OCI-M1 (cell line): ENCODE data around the gene SYTL3.

ENCODE experiments used
- DNase-seq: peaks from one replicate; lab custom pipeline; 2025; lab: John Stamatoyannopoulos, UW

The SYTL3 gene

GRCh38 chr6:158793432-158793831, 143.6 kb downstream of the SYTL3 start:
- peak; percentile 75 for DNase-seq

GRCh38 chr6:158795516-158795915, 145.7 kb downstream of the SYTL3 start:
- DNase-seq, result no peak

GRCh38 chr6:158796353-158796752, 146.5 kb downstream of the SYTL3 start:
- no peak for DNase-seq

DNA sequence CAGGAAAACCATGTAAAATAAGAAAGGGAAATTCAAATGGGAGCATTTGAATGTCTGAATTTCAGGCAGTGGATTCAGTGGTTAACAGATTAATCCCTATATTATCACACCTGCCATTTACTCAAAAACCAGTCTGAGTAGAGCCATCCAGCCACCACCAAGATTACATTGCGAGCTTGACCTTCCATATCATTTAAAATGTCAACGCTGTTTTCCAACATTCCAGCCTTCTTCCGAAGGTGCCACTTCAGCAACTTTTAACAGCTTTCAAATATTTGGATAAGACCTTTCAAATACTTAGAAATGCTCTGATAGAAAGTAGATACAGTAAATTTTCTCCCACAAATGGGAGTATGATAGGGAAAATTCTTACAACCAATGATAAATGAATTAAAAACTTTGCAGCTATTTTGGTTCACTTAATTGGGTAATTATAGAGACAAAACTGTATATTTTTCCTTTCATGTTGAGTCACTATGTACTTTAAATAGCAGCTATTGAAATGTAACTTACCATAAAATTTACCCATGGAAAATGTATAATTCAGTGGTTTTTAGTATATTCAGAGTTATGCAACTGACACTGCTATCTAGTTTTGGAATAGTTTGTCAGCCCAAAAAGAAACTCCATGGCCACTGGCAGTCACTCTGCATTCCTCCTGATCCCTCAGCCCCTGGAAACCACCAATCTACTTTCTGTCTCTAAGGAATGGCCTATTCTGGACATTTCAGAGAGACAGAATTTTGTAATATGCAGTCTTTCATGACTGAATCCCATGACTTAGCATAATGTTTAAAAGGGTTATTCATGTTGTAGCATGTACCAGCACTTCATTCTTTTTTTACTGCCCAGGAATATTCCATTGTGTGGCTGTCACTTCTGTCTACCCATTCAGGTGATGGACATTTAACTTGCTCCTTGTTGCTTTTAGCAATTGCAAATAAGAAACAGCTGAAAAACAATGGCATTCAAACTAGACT, 147.8 kb downstream of the SYTL3 start:
- peak; percentile 40 for DNase-seq

DNA sequence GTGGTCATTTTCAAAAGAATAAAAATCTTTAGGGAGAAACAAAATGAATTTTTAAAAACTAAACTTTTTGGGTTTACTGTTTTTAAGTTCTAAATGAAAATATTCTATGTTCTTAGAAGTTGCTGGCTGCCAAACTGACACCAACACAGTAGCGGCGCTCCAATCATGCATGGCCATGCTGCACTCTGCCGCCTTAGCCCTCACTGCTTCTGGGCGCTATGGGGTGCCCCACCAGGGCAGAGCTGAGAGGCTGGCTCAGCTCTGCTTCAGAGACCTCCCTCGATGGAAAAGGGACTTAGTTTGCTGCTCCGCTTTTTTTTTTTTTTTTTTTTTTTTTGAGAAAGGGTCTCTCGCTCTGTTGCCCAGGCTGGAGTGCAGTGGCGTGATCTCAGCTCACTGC, 148.5 kb downstream of the SYTL3 start:
- DNase-seq, result no peak

GRCh38 chr6:158799051-158799792, 149.4 kb downstream of the SYTL3 start:
- peak; percentile 64 for DNase-seq

GRCh38 chr6:158801655-158802294, 151.9 kb downstream of the SYTL3 start:
- no peak for DNase-seq

DNA sequence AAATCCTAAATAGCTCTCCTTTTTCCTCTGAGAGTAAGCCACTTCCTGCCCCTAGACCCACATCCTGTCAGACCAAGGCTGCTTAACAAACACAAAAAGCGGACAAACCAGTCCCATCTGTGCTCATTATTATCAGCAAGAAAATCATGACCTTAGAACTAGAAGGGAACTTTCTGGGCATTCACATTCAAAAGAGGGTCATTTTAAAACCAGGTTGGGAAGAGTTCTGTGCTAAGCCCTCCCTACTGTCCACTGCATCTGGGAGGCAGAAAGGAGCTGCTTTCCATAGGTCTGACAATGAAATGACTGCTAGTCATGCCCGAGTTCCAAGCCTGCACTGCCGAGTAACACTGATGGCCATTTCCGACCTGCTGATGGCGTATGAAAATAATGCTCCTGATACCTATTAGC, 153.9 kb downstream of the SYTL3 start:
- no peak for DNase-seq

DNA sequence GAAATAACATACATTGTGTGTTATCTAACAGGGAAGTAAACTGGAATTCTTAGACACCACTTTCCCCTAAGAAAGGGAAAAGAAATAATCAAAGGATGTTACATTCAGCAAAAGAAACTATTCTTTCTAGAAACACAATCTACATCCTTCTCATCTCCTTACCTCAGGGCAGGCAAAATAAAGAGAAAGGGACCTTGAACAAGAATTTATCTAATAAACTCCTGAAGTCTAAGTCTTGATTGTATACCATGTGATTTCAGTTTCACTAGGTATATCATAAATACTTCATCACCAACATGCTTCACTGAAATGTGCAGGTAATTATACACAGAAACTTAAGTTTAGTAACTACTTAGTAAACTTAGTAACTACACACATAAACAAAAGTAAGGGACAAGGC, 154.4 kb downstream of the SYTL3 start:
- no peak for DNase-seq

DNA sequence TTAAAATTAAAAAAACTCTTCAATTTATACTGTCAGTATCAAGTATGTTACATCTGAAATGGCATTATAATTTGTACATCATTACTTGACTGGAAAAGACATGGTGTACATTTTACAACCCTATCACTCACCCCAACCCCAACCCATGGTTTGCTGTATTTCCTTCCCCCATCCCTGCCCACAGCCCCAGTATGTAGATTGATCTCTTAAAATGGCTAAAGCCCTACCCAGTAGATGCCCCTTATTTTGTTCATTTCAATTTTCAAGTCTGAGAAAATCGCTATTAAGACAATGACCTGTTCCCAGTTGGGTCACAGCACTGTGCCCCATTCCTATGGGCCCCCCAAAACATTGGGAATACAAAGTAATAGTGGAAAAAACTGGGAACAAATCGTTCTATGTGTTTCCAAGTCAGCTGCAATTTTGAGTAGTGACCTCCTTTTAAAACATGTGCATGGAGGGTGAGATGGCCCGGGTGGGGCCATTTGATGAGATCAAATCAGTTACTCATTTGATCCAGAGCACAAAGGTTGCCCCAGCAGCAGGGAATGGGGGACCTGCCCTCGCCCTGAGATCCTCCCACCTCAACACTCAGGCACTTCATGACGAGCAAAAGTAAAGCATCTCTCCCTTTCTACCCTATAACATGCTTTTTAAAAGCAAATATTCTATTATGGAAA, 156.0 kb downstream of the SYTL3 start:
- no peak for DNase-seq

- DNase-seq, result no peak
These were observed 157.9 kb downstream of the SYTL3 start for GRCh38 chr6:158807515-158808441.

- no peak for DNase-seq
These were observed 158.6 kb downstream of the SYTL3 start for GRCh38 chr6:158808442-158808833.

- DNase-seq, result peak; percentile 22
These were observed 159.3 kb downstream of the SYTL3 start for GRCh38 chr6:158808941-158809678.

DNA sequence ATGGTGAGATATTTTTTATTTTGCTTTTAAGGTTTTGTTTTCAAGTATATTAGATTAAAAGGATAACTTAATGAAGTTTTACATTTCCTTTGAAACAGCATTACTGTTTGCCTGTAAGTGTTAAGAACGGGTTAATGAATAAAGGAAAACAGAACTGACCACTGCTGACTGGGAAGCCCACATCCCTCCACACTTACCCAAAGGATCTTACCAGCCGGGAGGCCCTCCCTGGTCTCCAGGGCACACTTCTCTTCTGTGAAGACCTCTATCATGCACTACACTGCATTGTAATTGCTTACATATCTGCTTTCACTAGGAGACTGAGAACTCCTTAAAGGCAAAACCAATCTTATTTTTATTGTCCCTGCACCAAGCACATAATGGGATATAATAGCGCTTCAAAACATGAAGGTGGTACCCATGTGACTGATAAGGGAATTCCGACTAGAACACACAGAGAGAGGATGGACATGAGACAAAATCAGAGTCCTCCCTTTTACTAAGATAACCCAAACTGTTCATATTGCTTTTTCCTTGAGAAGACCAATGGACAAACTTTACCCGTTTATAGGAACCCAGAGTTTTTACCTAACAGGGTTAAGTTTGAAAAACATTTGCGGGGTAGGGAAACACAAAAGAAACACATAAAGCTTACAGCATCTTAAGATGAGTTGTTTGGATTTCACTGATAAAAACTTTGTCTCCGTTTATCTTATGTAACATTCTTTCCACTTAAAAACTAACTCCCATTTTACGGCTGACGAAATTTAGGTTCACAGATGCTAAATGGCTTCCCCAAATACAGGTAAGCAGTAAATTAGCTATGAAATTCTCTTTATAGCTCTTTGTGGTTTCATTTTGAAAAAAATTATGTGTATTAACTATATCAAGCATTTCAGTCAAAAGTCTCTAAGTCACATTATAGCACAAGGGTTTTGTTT, 160.6 kb downstream of the SYTL3 start:
- DNase-seq, result no peak

- no peak for DNase-seq
These were observed 162.8 kb downstream of the SYTL3 start for GRCh38 chr6:158812611-158813010.

DNA sequence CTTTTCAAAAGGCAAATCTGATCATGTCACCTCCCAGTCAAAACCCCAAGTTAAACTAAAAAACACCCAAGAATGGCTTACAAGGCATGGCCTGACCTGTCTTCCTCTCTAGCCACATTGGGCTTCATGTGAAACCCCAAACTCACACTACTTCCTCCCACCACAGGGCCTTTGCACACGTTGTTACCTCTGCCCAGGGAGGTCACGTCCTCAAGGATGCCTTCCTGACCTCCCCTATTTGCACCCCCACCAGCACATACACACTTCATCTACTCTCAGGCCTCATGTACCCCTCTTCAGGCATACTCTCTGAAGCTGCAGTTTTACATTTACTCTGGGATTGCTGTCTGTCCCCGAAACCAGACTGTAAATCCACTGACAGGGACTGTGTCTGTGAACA, 163.2 kb downstream of the SYTL3 start:
- DNase-seq, result no peak
